Activated CD4-positive, alpha-beta T cell treated with anti-CD3 and anti-CD28 coated beads for 4 hours (primary cell): Measurements from ENCODE around the gene BACE1-AS.
"Not testable (repeated sequence)": the region's sequence is repeated elsewhere in the genome, so short reads cannot be mapped to it uniquely, and the experiment has no call there.

ENCODE experiments used
- DNase-seq, 2 donors: peaks; one replicate each; pipeline ENCODE4 v3.0.0-alpha.2; 2020

The BACE1-AS gene

GRCh38 chr11:117290809-117291396 lies at the start of gene BACE1-AS:
TSS of gene BACE1-AS (plus strand) at chr11:117291346.
- no peak for DNase-seq

- DNase-seq = no peak
Measured at GRCh38 chr11:117248341-117248740, 42.8 kb upstream of the BACE1-AS start.

GRCh38 chr11:117249571-117249970 lies 41.6 kb upstream of the BACE1-AS start:
- DNase-seq = no peak

- DNase-seq = no peak
Measured at GRCh38 chr11:117251506-117251905, 39.6 kb upstream of the BACE1-AS start.

GRCh38 chr11:117255966-117256365 lies 35.2 kb upstream of the BACE1-AS start:
- DNase-seq = no peak

- no peak for DNase-seq
Measured at GRCh38 chr11:117256573-117256972, 34.6 kb upstream of the BACE1-AS start.

GRCh38 chr11:117258576-117258975 lies 32.6 kb upstream of the BACE1-AS start:
- no peak for DNase-seq

GRCh38 chr11:117259417-117259816 lies 31.7 kb upstream of the BACE1-AS start:
- DNase-seq = no peak

- DNase-seq = not testable (repeated sequence)
Measured at GRCh38 chr11:117264624-117265323, 26.4 kb upstream of the BACE1-AS start.

- DNase-seq = no peak
Measured at GRCh38 chr11:117265745-117266144, 25.4 kb upstream of the BACE1-AS start.

GRCh38 chr11:117269856-117270255 lies 21.3 kb upstream of the BACE1-AS start:
- no peak for DNase-seq

GRCh38 chr11:117271208-117271607 lies 19.9 kb upstream of the BACE1-AS start:
- no peak for DNase-seq

- DNase-seq = not testable (repeated sequence)
Measured at GRCh38 chr11:117272175-117272574, 19.0 kb upstream of the BACE1-AS start.

- DNase-seq = no peak
Measured at GRCh38 chr11:117273550-117274289, 17.4 kb upstream of the BACE1-AS start.

- DNase-seq = no peak
Measured at GRCh38 chr11:117278347-117278746, 12.8 kb upstream of the BACE1-AS start.

GRCh38 chr11:117279711-117280376 lies 11.3 kb upstream of the BACE1-AS start:
- DNase-seq = no peak

GRCh38 chr11:117281159-117281558 lies 10.0 kb upstream of the BACE1-AS start:
- DNase-seq = no peak

- DNase-seq = no peak
Measured at GRCh38 chr11:117281869-117282268, 9.3 kb upstream of the BACE1-AS start.

GRCh38 chr11:117282956-117283355 lies 8.2 kb upstream of the BACE1-AS start:
- DNase-seq = no peak

GRCh38 chr11:117284053-117284452 lies 7.1 kb upstream of the BACE1-AS start:
- no peak for DNase-seq

GRCh38 chr11:117286588-117286987 lies 4.6 kb upstream of the BACE1-AS start:
- DNase-seq = no peak

- DNase-seq = no peak
Measured at GRCh38 chr11:117287668-117288067, 3.5 kb upstream of the BACE1-AS start.

GRCh38 chr11:117289795-117290194 lies 1.4 kb upstream of the BACE1-AS start:
- no peak for DNase-seq
